ENCODE measurements around the gene CKB.

GRCh38 chr14:103492156-103492925 lies 30.3 kb downstream of the CKB start:
- TF ChIP-seq EZH2 (IDR thresholded peaks at IDR 0.05): no peak
- TF ChIP-seq POLR2AphosphoS5 (IDR thresholded peaks at IDR 0.05; ENCODE audit: borderline replicate concordance, low read depth, low read length): no peak

All from SK-N-MC (cell line).